ENCODE data around the gene RIBC2.

DNA sequence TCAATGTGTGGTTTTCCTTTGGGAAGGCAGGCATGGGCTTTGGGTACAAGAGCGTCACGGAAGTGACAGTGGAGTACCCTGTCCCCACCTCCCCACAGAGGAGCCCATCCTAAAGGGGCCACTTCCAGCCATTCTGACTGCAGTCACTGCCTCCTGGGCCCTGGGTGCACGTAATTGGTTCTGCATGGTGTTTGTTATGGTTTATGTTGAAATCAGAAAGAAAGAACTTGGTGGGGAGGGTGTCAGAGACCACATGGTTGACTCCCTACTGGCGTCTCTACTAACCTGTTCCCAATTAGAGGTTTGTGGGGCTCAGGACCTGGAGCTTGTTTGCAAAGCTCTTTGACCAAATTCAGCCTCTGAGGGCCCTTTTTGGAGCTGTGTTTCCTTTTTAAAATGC lies 40.8 kb downstream of the RIBC2 start:
- TF ChIP-seq, protein P1, sequence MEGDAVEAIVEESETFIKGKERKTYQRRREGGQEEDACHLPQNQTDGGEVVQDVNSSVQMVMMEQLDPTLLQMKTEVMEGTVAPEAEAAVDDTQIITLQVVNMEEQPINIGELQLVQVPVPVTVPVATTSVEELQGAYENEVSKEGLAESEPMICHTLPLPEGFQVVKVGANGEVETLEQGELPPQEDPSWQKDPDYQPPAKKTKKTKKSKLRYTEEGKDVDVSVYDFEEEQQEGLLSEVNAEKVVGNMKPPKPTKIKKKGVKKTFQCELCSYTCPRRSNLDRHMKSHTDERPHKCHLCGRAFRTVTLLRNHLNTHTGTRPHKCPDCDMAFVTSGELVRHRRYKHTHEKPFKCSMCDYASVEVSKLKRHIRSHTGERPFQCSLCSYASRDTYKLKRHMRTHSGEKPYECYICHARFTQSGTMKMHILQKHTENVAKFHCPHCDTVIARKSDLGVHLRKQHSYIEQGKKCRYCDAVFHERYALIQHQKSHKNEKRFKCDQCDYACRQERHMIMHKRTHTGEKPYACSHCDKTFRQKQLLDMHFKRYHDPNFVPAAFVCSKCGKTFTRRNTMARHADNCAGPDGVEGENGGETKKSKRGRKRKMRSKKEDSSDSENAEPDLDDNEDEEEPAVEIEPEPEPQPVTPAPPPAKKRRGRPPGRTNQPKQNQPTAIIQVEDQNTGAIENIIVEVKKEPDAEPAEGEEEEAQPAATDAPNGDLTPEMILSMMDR (conservative IDR thresholded peaks at IDR 0.05; ENCODE audit: low read length) = no peak
- TF ChIP-seq EZH2phosphoT487 (IDR thresholded peaks at IDR 0.05; ENCODE audit: borderline replicate concordance, low read depth, low read length) = no peak
